Upper lobe of left lung (tissue), 6 donors: ENCODE results near the gene EPOP. TPM values are rescaled to one million over a fixed set of nuclear protein-coding genes. Genes with fewer than 3 reads are reported as not detected.
A peak's percentile ranks its signal among the peaks of the same experiment; 100 is the strongest.

Source experiments
- ATAC-seq, 2 donors: fragments of 200-7000 bp; cut with Tn5 transposase; one replicate each; pipeline ENCODE4 v1.9.1; 2022; ENCODE audit warnings: mild to moderate bottlenecking in 2 of 2, moderate library complexity in 2 of 2; ENCODE audit not compliant: low FRiP score in 2 of 2
- DNase-seq, 2 donors: peaks; one replicate each; pipeline ENCODE4 v3.0.0-alpha.2; 2019 to 2020
- H3K27ac ChIP-seq, 4 donors: fragments of 200-600 bp; sonication (generic); one replicate each; pipeline ENCODE4 v1.5.1; 2016 to 2019
- H3K27me3 ChIP-seq, 4 donors: fragments of 200-600 bp; sonication (generic); one replicate each; pipeline ENCODE4 v1.5.1; 2017 to 2019
- H3K36me3 ChIP-seq, 4 donors: fragments of 200-600 bp; sonication (generic); one replicate each; pipeline ENCODE4 v1.5.1; 2016 to 2019
- H3K4me1 ChIP-seq, 4 donors: fragments of 200-600 bp; sonication (generic); one replicate each; pipeline ENCODE4 v1.5.1; 2018 to 2019
- H3K4me3 ChIP-seq, 4 donors: fragments of 200-600 bp; sonication (generic); one replicate each; pipeline ENCODE4 v1.5.1; 2017 to 2019; ENCODE audit warnings: mild to moderate bottlenecking in 2 of 4, moderate library complexity in 1 of 4
- H3K9me3 ChIP-seq, 4 donors: fragments of 200-600 bp; sonication (generic); one replicate each; pipeline ENCODE4 v1.5.1; 2018 to 2019
- CTCF ChIP-seq, 6 experiments: fragments of 450-650 bp in 4 of 6; fragments of 200-600 bp in 2 of 6; sonication (generic) in 2 of 6; IDR thresholded peaks; one replicate each; pipeline ENCODE4 v1.5.1; 2016 to 2019; ENCODE audit warnings: antibody characterized with exemption in 6 of 6
- EP300 ChIP-seq, 4 donors: sonication (generic); formaldehyde crosslinking; IDR thresholded peaks; one replicate each; pipeline ENCODE4 v1.5.1; 2017; ENCODE audit warnings: antibody characterized with exemption in 4 of 4, control low read depth in 2 of 4
- POLR2A ChIP-seq, 4 donors: fragments of 450-650 bp; IDR thresholded peaks; one replicate each; pipeline ENCODE4 v1.5.1; 2016 to 2017; ENCODE audit warnings: antibody characterized with exemption in 4 of 4, mild to moderate bottlenecking in 2 of 4
- POLR2AphosphoS5 ChIP-seq, 2 donors: sonication (generic); formaldehyde crosslinking; IDR thresholded peaks; one replicate each; pipeline ENCODE4 v1.5.1; 2017; ENCODE audit warnings: antibody characterized with exemption in 2 of 2
- WGBS, 2 donors: methylation state at CpG; one replicate each; pipeline ENCODE4 v1.1.5; 2017 to 2018; 5-methylcytosine and 5-hydroxymethylcytosine counted together
- total RNA-seq, 6 donors: library from RNA; depleted of rRNA in 4 of 6; stranded (reverse); fragments of >200 nt in 4 of 6; gene quantifications; one replicate each; pipeline versions ENCODE4 v1.1.0 to v1.2.1, GENCODE V29; 2016 to 2021
- donor health status: DM: no; HTN: no; CAD: no; lungs with moderate emphysema.
- donor health status: DM: no; HTN: yes; CAD: no; lungs with severe emphysema.

EPOP gene
- total RNA-seq, 6 donors from 2014 or later = 1.1 to 2.3 (median 1.8) TPM

- peaks cover 28 to 41% (median 32%) of the 10 kb centered on the region in 4 donors for H3K4me1 ChIP-seq
- no peaks in the 10 kb centered on the region for H3K9me3 ChIP-seq
- no peaks in the 10 kb centered on the region for H3K36me3 ChIP-seq
- peaks cover 4 to 31% (median 19%) of the 10 kb centered on the region in 4 donors for H3K27me3 ChIP-seq
- 12 to 15% methylated on average over 8 to 9 of the region's 9 CpGs for WGBS, 2 donors
- peak in 1 of 2 donors; percentile 89 for DNase-seq
- H3K27ac ChIP-seq = peak overlapping the region in 1 of 4 donors; percentile 55
- ATAC-seq = peak; percentile 85 to 92
- H3K4me3 ChIP-seq = no peak overlapping the region
- TF ChIP-seq EP300 (IDR thresholded peaks at IDR 0.05) (peak in 1 of 4 donors; percentile 55), CTCF (IDR thresholded peaks at IDR 0.05) (peak; percentile 96 to 98 (median 97)), POLR2A (IDR thresholded peaks at IDR 0.05) (no peak), POLR2AphosphoS5 (IDR thresholded peaks at IDR 0.05) (peak; percentile 27 to 52)
Measured at GRCh38 chr17:38676706-38677504, 2.1 kb upstream of the EPOP start.

- peak; percentile 24 to 89 for DNase-seq
- Histone ChIP-seq H3K27ac (peak overlapping the region in 3 of 4 donors; percentile 29 to 57 (median 39)), H3K9me3 (no peaks in the 10 kb centered on the region), H3K36me3 (no peaks in the 10 kb centered on the region), H3K4me1 (peaks cover 28 to 41% (median 32%) of the 10 kb centered on the region in 4 donors), H3K4me3 (peak overlapping the region; percentile 46 to 69 (median 60)), H3K27me3 (peaks cover 4 to 49% (median 27%) of the 10 kb centered on the region in 4 donors)
- ATAC-seq = peak in 1 of 2 donors; percentile 2
- 1 to 3% methylated on average over 22 to 38 of the region's 85 CpGs for WGBS, 2 donors
- no peak for TF ChIP-seq POLR2A (IDR thresholded peaks at IDR 0.05)
- TF ChIP-seq EP300 (IDR thresholded peaks at IDR 0.05) = no peak
- TF ChIP-seq CTCF (IDR thresholded peaks at IDR 0.05) = no peak
- TF ChIP-seq POLR2AphosphoS5 (IDR thresholded peaks at IDR 0.05) = no peak
Measured at GRCh38 chr17:38674014-38674748, 576 bp downstream of the EPOP start.

- 1% methylated on average over 21 to 30 of the region's 41 CpGs for WGBS, 2 donors
- no peak for TF ChIP-seq EP300 (IDR thresholded peaks at IDR 0.05)
- peak in 1 of 6 experiments; percentile 17 for TF ChIP-seq CTCF (IDR thresholded peaks at IDR 0.05)
- peak overlapping the region in 3 of 4 donors; percentile 59 to 69 (median 61) for H3K4me3 ChIP-seq
- H3K27me3 ChIP-seq = peaks cover 4 to 51% (median 29%) of the 10 kb centered on the region in 4 donors
- DNase-seq (no peak), ATAC-seq (peak in 1 of 2 donors; percentile 10)
- H3K4me1 ChIP-seq = peaks cover 28 to 41% (median 32%) of the 10 kb centered on the region in 4 donors
- H3K9me3 ChIP-seq = no peaks in the 10 kb centered on the region
- peak overlapping the region in 1 of 4 donors; percentile 57 for H3K27ac ChIP-seq
- no peaks in the 10 kb centered on the region for H3K36me3 ChIP-seq
Measured at GRCh38 chr17:38673707-38674013, 1.1 kb downstream of the EPOP start.

DNA sequence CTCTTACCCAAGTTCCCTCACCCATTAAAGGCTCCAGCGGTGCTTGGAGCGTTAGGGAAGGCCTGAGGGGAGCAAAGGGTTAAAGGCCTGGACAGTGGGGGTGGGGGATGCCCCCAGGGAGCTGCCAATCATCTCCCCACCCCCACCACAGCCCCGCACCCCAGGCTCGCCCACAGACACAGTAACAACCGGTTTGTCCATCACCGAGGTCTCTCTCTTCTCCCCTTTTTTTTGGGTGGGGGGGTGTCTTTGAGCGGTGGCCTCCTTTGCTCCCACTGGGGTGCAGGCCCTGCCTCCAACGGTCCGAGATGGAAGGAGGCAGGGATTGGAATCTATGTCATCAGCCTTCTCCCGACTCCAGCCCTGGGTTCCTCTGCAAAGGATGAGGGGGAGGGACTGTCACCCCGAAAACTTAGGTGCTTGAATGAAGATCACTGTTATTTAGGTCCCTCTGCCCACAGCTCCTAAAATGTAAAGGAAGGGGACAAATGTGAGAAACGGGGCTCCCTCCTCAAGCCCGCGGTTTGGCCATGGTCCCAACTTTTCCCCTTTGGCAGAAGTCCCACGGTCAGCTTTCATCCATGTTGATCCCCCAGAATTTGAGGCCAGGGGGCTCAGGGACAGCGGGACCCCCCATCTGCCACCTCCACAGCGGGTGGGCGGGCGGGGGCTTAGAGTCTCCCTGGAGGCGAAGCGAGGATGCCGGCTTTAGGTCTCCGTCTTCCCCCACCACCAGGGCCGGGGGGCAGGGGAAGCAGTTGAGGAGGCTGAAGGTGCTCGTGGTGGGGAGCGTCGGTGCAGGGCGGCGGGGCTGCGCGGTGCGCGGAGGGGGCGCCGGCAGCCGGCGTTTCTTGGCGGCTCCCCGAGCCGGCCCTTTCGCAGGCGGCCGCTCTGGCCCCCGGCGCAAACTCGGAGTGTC lies 1.7 kb downstream of the EPOP start:
- Histone ChIP-seq H3K27ac (peak overlapping the region in 1 of 4 donors; percentile 57), H3K27me3 (peaks cover 4 to 51% (median 29%) of the 10 kb centered on the region in 4 donors), H3K4me1 (peaks cover 28 to 41% (median 32%) of the 10 kb centered on the region in 4 donors), H3K9me3 (no peaks in the 10 kb centered on the region), H3K36me3 (no peaks in the 10 kb centered on the region), H3K4me3 (peak overlapping the region in 3 of 4 donors; percentile 59 to 69 (median 61))
- DNase-seq = no peak
- no peak for ATAC-seq
- 26 to 48% methylated on average over 15 to 32 of the region's 46 CpGs for WGBS, 2 donors
- TF ChIP-seq CTCF (IDR thresholded peaks at IDR 0.05) (no peak), EP300 (IDR thresholded peaks at IDR 0.05) (no peak), POLR2AphosphoS5 (IDR thresholded peaks at IDR 0.05) (no peak), POLR2A (IDR thresholded peaks at IDR 0.05) (no peak)
